Gastroesophageal sphincter (tissue), 3 donors: ENCODE results near the gene ITM2B.

Source experiments
- EP300 ChIP-seq: sonication (generic); formaldehyde crosslinking; IDR thresholded peaks from one replicate; pipeline ENCODE4 v1.6.1; 2017; ENCODE audit warnings: antibody characterized with exemption, mild to moderate bottlenecking
- POLR2AphosphoS5 ChIP-seq: sonication (generic); formaldehyde crosslinking; IDR thresholded peaks from one replicate; pipeline ENCODE4 v1.6.1; 2017; ENCODE audit warnings: antibody characterized with exemption
- TF ChIP-seq, protein P1 (sequence below), 4 experiments: fragments of 200-600 bp in 2 of 4; fragments of 450-650 bp in 2 of 4; sonication (generic) in 1 of 4; IDR thresholded peaks; one replicate each; pipeline ENCODE4 v1.5.1; 2017 to 2019; ENCODE audit warnings: antibody characterized with exemption in 4 of 4, mild to moderate bottlenecking in 2 of 4, moderate library complexity in 2 of 4

DNA sequence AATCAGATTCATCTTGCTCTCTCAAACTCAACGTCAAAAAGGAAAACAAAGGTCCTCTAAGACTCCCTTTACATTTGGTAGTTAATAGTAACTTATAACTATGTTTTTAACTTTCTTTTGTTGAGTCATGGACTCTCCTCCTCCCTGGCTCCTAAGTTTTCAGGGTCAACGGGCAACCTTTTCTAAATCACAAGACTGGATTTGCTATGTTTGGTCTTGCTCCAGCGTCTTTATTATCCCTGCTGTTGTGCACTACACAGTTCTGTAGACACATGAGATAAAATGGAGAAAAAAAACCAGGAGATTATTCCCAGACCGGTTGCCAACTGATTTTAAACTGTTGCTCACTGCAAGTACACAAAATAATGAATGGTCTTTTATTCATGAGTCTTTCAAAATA lies 1.9 kb upstream of the ITM2B start:
- TF ChIP-seq, protein P1, sequence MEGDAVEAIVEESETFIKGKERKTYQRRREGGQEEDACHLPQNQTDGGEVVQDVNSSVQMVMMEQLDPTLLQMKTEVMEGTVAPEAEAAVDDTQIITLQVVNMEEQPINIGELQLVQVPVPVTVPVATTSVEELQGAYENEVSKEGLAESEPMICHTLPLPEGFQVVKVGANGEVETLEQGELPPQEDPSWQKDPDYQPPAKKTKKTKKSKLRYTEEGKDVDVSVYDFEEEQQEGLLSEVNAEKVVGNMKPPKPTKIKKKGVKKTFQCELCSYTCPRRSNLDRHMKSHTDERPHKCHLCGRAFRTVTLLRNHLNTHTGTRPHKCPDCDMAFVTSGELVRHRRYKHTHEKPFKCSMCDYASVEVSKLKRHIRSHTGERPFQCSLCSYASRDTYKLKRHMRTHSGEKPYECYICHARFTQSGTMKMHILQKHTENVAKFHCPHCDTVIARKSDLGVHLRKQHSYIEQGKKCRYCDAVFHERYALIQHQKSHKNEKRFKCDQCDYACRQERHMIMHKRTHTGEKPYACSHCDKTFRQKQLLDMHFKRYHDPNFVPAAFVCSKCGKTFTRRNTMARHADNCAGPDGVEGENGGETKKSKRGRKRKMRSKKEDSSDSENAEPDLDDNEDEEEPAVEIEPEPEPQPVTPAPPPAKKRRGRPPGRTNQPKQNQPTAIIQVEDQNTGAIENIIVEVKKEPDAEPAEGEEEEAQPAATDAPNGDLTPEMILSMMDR (IDR thresholded peaks at IDR 0.05) = no peak
- TF ChIP-seq POLR2AphosphoS5 (no peak), EP300 (no peak)
